Stimulated activated naive CD4-positive, alpha-beta T cell treated with Interleukin-2 at 50 U/mL for 16 hours (primary cell): ENCODE data around the gene KLHL41.
"Not testable (repeated sequence)": the region's sequence is repeated elsewhere in the genome, so short reads cannot be mapped to it uniquely, and the experiment has no call there.

Source experiments
- DNase-seq: peaks from one replicate; lab custom pipeline; 2025; lab: John Stamatoyannopoulos, UW

Gene KLHL41

DNA sequence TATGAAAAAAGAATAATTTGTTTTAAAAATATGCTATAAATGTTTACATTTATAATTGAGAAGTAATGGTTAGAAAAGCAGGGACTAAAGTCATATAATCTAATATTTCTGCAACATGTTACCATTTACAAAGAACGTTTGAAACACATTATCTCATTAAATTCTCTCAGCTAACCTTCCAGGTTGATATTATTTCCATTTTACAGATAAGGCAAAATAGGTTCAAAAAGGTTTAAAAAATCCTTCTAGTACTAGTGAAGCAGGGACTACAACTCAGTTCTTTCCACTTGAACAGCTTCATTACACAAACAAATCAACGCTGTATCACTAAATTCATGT lies 63.3 kb downstream of the KLHL41 start:
- no peak for DNase-seq

DNA sequence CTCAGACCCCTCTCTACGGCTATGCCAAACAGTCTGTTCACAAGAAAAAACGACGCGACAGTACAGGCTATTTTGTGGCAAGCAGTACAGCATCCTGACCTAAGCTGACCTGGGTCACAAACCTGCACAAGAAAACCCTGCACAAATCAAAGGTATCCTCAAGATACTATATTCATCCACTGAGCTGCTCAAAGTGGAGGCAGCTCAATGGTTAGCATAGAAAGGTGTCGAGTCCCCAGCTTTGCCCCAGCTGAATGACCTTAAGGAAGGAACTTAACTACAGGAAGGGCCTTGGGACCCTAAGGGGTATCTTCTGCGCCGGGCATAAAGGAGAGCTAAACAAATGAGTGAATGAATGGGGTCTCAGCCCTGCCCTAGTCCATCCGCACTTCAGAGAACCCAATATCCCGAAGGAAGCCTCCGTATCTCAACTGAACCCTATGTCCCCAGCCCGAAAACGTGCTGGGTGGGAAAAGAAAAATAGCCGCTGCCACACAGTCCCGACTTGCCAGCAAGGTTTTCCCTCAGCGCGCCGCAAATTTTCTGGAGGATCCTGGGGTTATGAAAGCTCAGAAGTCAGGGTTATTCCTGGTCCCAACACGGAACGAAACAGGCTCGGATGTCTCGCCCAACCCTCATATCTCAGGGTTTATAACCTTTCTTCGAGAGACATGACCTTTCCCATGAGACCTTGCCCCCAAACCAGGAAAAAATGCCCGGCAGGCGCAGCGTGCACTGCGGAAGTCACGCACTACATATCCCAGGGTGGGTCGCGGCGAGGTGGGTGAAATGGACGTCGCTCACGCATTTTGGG lies 63.9 kb downstream of the KLHL41 start, which contains the start of gene FASTKD1:
Gene FASTKD1 (minus strand): TSS at position 706 of the 814 bp plus-strand sequence. CDS start 1,836 bp downstream, outside the sequence.
- peak; percentile 85 for DNase-seq

DNA sequence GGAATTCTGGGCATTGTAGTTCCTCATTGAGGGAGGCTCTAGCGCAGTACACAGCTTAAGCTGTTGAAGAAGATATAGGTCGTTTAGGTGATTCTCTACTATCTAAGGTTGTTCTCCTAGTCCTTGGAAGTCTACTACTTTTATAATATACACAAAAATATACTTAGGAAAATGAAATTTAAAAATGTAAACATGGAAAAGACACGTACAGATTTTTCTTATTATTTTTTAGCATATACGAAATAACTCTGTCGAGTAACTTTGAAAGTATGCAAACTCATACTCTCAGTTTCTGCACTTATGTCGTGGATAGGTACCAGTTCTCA lies 64.4 kb downstream of the KLHL41 start:
- no peak for DNase-seq

DNA sequence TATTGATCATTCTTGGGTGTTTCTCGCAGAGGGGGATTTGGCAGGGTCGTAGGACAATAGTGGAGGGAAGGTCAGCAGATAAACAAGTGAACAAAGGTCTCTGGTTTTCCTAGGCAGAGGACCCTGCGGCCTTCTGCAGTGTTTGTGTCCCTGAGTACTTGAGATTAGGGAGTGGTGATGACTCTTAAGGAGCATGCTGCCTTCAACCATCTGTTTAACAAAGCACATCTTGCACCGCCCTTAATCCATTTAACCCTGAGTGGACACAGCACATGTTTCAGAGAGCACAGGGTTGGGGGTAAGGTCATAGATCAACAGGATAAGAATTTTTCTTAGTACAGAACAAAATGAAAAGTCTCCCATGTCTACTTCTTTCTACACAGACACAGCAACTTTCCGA lies 65.0 kb downstream of the KLHL41 start:
- DNase-seq, result not testable (repeated sequence)

DNA sequence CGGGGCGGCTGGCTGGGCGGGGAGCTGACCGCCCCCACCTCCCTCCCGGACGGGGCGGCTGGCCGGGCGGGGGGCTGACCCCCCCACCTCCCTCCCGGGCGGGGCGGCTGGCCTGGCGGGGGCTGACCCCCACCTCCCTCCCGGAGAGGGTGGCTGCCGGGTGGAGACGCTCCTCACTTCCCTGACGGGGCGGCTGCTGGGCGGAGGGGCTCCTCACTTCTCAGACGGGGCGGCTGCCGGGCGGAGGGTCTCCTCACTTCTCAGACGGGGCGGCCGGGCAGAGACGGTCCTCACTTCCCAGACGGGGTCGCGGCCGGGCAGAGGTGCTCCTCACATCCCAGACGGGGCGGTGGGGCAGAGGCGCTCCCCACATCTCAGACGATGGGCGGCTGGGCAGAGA lies 65.8 kb downstream of the KLHL41 start:
- DNase-seq, result not testable (repeated sequence)
